HepG2 (cell line): ENCODE results near the gene CUL7. TPM values are rescaled to one million over a fixed set of nuclear protein-coding genes. Genes with fewer than 3 reads are reported as not detected.

Source experiments
- ARNTL ChIP-seq: sonication (generic); formaldehyde crosslinking; IDR thresholded peaks from 2 replicates; pipeline ENCODE4 v1.4.0; 2020; ENCODE audit warnings: mild to moderate bottlenecking, missing genetic modification reagents
- CSRNP2 ChIP-seq: sonication (generic); formaldehyde crosslinking; conservative IDR thresholded peaks from 2 replicates; pipeline ENCODE4 v1.8.0; 2022; ENCODE audit warnings: low read depth, missing genetic modification reagents
- DBP ChIP-seq: sonication (generic); formaldehyde crosslinking; IDR thresholded peaks from 2 replicates; pipeline ENCODE4 v1.4.0; 2020; ENCODE audit warnings: missing genetic modification reagents; ENCODE audit errors: not compliant biosample characterization
- GMEB1 ChIP-seq: sonication (generic); formaldehyde crosslinking; IDR thresholded peaks from 2 replicates; pipeline ENCODE4 v1.5.1; 2020; ENCODE audit warnings: missing genetic modification reagents, mild to moderate bottlenecking, borderline replicate concordance
- GTF2F1 ChIP-seq: fragments of 150-350 bp; IDR thresholded peaks from 2 replicates; pipeline ENCODE4 v1.6.1; 2014; ENCODE audit warnings: low read length
- HCFC1 ChIP-seq: fragments of 150-350 bp; IDR thresholded peaks from 2 replicates; pipeline ENCODE4 v1.6.1; 2014; ENCODE audit warnings: low read depth, low read length
- MIXL1 ChIP-seq: IDR thresholded peaks from 2 replicates; pipeline ENCODE4 v1.6.1; 2016
- MTA3 ChIP-seq: sonication (generic); formaldehyde crosslinking; IDR thresholded peaks from 2 replicates; pipeline ENCODE4 v1.4.0; 2020; ENCODE audit warnings: missing genetic modification reagents
- NAIF1 ChIP-seq: sonication (generic); formaldehyde crosslinking; IDR thresholded peaks from 2 replicates; pipeline ENCODE4 v1.5.0; 2020; ENCODE audit warnings: mild to moderate bottlenecking, missing genetic modification reagents, borderline replicate concordance
- PHB2 ChIP-seq: fragments of 450-650 bp; IDR thresholded peaks from 2 replicates; pipeline ENCODE4 v1.6.1; 2018; ENCODE audit not compliant: partially characterized antibody
- PHF21A ChIP-seq: sonication (generic); formaldehyde crosslinking; IDR thresholded peaks from 2 replicates; pipeline ENCODE4 v1.5.0; 2020; ENCODE audit warnings: mild to moderate bottlenecking, missing genetic modification reagents
- POGZ ChIP-seq: sonication (generic); formaldehyde crosslinking; IDR thresholded peaks from 2 replicates; pipeline ENCODE4 v1.4.0; 2020; ENCODE audit warnings: mild to moderate bottlenecking, missing genetic modification reagents
- PRPF4 ChIP-seq: fragments of 200-400 bp; formaldehyde crosslinking; IDR thresholded peaks from 2 replicates; pipeline ENCODE4 v1.6.1; 2016; ENCODE audit warnings: low read length, low read depth; ENCODE audit not compliant: poor library complexity, severe bottlenecking
- RBAK ChIP-seq: sonication (generic); formaldehyde crosslinking; IDR thresholded peaks from 2 replicates; pipeline ENCODE4 v1.5.1; 2020; ENCODE audit warnings: mild to moderate bottlenecking, missing genetic modification reagents
- TGIF2 ChIP-seq: IDR thresholded peaks from 2 replicates; pipeline ENCODE4 v1.6.1; 2016; ENCODE audit warnings: control low read depth, missing compliant biosample characterization
- ZBTB3 ChIP-seq: sonication (generic); formaldehyde crosslinking; IDR thresholded peaks from 2 replicates; pipeline ENCODE4 v1.4.0; 2020; ENCODE audit warnings: low read depth, mild to moderate bottlenecking, moderate library complexity, missing genetic modification reagents, borderline replicate concordance
- ZSCAN22 ChIP-seq: sonication (generic); formaldehyde crosslinking; IDR thresholded peaks from 2 replicates; pipeline ENCODE4 v1.4.0; 2020; ENCODE audit warnings: mild to moderate bottlenecking, missing genetic modification reagents
- polyA plus RNA-seq, 8 experiments: library from polyadenylated mRNA; depleted of rRNA in 3 of 8; stranded (reverse) in 7 of 8; unstranded in 1 of 8; fragments of >200 nt; fragmentation: Illumina TruSeq in 4 of 8; extraction: Trizol in 4 of 8; gene quantifications; 2 replicates each; pipeline versions ENCODE4 v1.2.1 to v1.2.3, GENCODE V29; 2011 to 2016; ENCODE audit warnings: low read depth in 4 of 8, missing spikeins in 1 of 8, mixed read lengths in 1 of 8; ENCODE audit not compliant: insufficient read depth in 1 of 8
- total RNA-seq, 5 experiments: library from RNA; depleted of rRNA; stranded (reverse); fragments of >200 nt; fragmentation: Illumina TruSeq; extraction: Trizol; gene quantifications; 2 replicates each; pipeline ENCODE4 v1.2.3, GENCODE V29; 2016; ENCODE audit warnings: low read depth in 1 of 5

The CUL7 gene
- total and polyA plus RNA-seq, 2 of the 13 experiments (the other 11 are each of a cell fraction or from before 2014, with no cell fraction given), result 32.0 to 60.7 TPM

GRCh38 chr6:43059168-43060033, 5.8 kb upstream of the CUL7 start, which contains the start of the genes KLC4 and MRPL2 (continued):
- peak; percentile 19; the same call in 1 of the 2 replicates for TF ChIP-seq PHF21A (CRISPR knock-in tag)
- no peak for TF ChIP-seq GTF2F1
- no peak for TF ChIP-seq PRPF4
- peak; percentile 37; the same call in 1 of the 2 replicates for TF ChIP-seq MIXL1
- TF ChIP-seq ARNTL (CRISPR knock-in tag), result no peak; the same call in 1 of the 2 replicates
- peak; percentile 91 for TF ChIP-seq GMEB1 (CRISPR knock-in tag)
- TF ChIP-seq HCFC1, result peak; percentile 80
- TF ChIP-seq TGIF2 (CRISPR knock-in tag), result peak; percentile 72; the same call in 1 of the 2 replicates
- TF ChIP-seq CSRNP2 (CRISPR knock-in tag), result no peak
- no peak for TF ChIP-seq NAIF1 (CRISPR knock-in tag)
- TF ChIP-seq ZSCAN22 (CRISPR knock-in tag), result 0 out of 2 replicates have a peak, but pooled peaks have one; percentile 23
- TF ChIP-seq PHB2, result no peak
- TF ChIP-seq POGZ, result peak; percentile 82
- TF ChIP-seq MTA3 (CRISPR knock-in tag), result no peak
- no peak for TF ChIP-seq DBP (CRISPR knock-in tag)
- TF ChIP-seq RBAK (CRISPR knock-in tag), result 0 out of 2 replicates have a peak, but pooled peaks have one; percentile 29
- 0 out of 2 replicates have a peak, but pooled peaks have one; percentile 19 for TF ChIP-seq ZBTB3 (CRISPR knock-in tag)
